Astrocyte (in vitro differentiated cells and primary cell): ENCODE results near the gene SMIM35.

ENCODE experiments used
- CTCF ChIP-seq: IDR thresholded peaks from 2 replicates; pipeline ENCODE4 v1.5.1; 2011; ENCODE audit warnings: low read depth, mild to moderate bottlenecking, inconsistent platforms, low read length, moderate library complexity; ENCODE audit not compliant: insufficient read depth
- EZH2 ChIP-seq: IDR thresholded peaks from 2 replicates; pipeline ENCODE4 v1.6.1; 2012; ENCODE audit warnings: mild to moderate bottlenecking, low read length, inconsistent platforms; ENCODE audit not compliant: insufficient read depth

GRCh38 chr11:118042141-118042540 lies 44.6 kb downstream of the SMIM35 start:
- TF ChIP-seq CTCF (no peak), EZH2 (no peak)
